NCI-H345 (cell line): ENCODE results near the gene SMIM38.
A peak's percentile ranks its signal among the peaks of the same experiment; 100 is the strongest.

Experiments used
- DNase-seq: peaks from one replicate; lab custom pipeline; 2025; lab: John Stamatoyannopoulos, UW

SMIM38 gene

DNA sequence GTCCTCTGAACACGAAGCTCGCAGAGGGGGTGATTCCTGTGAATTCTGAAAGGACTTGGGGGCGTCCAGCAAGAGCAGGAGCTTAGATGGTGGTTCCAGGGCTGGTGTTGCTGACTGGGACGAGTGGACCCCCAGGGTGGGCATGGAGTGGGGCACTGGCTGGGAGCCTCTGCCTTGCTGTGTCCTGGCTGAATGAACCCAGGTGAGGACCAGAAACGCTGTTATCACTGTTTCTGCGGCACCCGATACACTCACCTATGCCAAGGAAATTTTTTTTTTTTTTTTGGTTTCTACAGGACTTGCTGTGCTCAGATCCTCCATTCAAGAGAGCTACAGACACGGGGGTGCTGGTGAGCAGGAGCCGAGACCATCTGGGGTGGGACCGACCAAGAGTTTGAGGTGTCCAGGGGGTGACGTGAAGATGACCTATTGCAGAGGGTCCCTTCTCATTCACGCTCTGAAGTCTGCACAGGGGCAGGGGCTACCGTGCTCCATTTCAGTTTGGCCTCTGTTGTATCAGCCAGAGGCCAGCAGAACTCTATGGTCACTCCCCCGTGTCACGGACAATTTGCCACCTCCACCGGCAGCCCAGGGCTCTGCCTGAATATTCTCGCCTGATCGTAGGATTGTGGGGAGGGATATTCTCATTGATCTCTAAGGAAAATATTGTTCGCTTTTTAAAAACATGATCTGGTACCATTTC is 3.6 kb downstream of the SMIM38 start:
- no peak for DNase-seq

GRCh38 chr11:69160296-69161116 is 4.8 kb downstream of the SMIM38 start:
- DNase-seq = no peak

GRCh38 chr11:69161117-69161407 is 5.3 kb downstream of the SMIM38 start:
- DNase-seq = no peak

DNA sequence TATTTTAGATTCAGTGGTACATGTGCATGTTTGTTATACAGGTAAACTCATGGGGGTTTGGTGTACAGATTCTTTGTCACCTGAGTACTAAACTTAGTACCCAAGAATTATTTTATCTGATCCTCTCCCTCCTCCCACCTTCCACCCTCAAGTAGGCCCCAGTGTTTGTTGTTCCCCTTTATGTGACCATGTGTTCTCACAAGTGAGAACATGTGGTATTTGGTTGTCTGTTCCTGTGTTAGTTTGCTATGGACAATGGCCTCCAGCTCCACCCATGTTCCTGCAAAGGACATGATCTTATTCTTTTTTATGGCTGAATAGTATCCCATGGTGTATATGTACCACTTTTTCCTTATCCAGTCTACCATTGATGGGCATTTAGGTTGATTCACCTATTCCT is 6.8 kb downstream of the SMIM38 start:
- no peak for DNase-seq

DNA sequence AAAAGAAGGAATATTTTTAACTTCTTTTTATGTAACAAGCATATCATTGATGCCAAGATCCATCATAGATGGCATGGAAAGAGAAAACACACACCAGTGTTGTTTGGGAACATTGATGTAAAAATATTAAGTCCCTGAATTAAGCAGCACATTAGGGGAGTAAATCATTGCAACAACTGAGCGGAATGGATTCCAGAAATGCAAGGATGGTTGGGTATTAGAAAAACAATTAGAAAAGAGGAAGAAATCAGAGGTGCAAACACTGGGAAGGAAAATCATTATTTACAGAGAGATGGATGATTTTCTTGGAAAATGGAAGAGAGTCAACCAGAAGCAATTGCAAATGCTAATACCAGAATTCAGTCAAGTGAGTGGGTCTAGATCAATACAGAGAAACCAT is 8.1 kb downstream of the SMIM38 start:
- DNase-seq = no peak

DNA sequence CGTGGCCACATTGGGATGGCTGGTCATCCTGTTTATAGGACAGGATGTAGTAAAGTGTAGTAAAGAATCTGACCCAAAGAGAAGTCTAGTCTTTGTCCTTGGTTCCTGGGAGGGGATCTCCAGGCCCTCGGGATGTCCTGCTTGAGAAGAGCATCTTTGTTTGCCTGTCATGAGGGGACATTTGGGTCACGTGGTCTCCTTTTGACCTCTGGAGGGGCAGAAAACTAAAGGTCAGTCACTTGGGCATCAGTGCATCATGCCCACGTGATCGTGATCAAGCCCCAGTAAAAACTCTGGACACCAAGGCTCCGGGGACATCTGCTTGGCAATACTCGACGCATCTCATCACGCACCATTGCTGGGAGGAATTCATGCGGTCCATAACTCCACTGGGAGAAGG is 9.1 kb downstream of the SMIM38 start:
- no peak for DNase-seq

DNA sequence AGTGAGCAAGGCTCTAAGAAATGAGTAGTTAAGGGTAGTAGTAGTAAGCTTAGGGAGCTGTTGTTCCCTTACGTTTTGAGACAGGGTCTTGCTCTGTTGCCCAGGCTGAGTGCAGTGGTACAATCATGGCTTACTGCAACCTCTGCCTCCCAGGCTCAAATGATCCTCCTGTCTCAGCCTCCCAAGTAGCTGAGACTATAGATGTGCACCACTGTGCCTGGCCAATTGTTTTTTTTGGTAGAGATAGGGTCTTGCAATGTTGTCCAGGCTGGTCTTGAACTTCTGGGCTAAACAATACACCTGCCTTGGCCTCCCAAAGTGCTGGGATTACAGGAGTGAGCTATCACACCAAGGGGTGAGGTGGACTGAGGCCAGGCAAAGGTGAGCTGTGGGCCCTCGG is 10.0 kb downstream of the SMIM38 start:
- no peak for DNase-seq

DNA sequence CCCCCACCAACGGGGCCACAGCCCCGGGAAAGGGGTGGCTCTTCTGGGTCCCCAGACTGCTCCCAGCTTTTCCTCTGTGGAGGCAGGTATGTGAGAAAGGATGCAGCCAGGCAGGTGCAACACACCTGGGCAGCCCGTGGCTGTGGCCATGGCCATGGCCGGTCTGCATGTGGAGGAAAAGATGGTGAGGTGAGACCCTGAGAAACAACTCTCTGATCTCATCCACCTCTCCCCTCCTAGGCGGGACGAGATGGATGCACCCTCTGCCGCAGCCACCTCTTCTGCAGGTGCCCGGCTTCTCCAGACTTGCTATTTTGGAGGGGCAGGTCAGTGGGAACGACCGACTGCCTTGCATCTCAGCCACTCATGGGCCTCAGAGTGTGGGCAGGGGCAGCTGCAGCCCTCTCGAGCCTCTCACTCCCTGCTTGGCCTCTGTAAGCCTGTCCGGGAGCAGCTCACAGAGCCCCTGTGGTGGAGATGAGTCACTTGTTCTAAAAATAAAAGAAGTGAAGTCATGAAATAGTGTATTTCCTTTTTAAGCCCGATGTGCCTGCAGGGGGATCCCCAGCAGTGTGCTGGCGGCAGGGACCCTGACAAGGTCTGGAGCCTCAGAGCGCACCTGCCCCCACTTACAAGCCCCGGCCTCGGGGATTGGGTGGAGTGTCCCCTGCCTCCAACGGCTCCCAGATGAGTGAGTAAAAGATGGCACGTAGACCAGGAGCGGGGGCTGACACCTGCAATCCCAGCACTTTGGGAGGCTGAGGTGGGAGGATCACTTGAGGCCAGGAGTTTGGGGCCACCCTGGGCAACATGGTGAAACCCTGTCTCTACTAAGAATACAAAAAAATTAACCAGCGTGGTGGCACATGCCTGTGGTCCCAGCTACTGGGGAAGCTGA is 10.7 kb downstream of the SMIM38 start:
- DNase-seq = peak; percentile 36

DNA sequence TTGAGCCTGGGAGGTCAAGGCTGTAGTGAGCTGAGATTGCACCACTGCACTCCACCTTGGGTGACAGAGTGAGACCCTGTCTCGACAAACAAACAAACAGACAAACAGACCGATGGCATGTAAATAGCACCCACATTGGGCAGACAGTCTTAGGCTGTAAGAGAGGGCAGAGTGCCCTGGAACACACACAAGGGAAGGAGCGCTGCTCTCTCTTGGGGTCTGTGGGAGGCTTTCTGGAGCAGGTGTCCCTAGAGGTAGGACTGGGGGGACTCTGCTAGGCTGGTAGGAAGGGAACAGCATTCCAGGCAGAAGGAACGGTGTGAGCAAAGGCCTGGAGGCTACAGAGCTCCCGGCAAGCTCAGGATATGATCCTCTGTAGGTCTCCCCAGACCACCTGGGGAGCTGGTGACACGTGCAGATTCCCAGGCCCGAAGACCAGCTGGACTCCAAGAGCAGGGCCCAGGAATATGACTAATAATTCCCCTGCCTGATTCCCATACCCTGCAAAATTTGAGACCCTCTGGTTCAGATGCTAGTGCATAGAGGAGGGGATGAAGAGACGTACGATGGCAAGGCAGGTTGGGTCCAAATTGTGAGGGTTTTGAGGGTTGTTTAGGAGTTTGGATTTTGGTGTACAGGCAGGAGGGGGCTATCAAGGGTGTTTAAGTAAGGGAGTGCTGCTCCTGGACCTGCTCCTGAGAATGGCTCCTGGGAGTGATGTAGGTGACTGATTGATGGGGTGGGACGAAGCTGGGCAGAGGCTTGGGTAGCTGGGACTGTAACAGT is 11.6 kb downstream of the SMIM38 start:
- DNase-seq = no peak

DNA sequence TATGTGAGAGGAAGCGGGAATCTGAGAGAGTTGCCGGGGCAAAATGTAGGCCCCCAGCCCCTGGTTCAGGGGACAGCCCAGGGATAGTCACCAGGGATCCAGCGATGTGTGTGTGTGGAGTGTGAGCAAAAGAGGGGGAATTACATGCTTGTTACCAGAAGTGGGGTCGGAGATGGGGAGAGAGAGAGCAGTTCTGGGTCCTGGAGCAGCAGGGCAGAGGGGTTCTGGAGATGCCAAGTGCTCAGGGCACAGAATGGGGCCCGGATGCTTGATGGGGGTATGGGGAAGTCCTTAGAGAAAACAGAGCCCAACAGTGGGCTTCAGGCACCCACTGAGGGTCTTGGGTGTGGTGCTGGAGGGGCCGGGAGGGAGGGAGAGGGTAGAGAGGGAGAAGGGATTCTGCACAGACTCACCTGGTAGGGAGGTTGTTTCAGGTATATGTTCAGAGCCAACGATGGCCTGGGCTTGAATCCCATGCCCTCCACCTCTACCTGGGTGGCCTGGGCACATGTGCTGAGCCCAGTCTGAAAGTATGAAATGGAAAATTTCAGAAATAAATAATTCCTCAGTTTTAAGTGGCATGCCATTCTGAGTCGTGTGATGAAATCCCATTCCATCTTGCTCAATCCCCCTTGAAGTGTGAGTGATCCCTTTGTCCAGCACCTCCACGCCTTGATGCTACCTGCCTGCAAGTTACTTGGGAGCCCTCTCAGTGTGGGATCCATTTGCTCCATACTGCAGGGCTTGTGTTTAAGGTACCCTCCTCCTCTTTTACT is 12.4 kb downstream of the SMIM38 start:
- DNase-seq = no peak

- DNase-seq = no peak
These were observed 13.7 kb downstream of the SMIM38 start for GRCh38 chr11:69169479-69169878.

DNA sequence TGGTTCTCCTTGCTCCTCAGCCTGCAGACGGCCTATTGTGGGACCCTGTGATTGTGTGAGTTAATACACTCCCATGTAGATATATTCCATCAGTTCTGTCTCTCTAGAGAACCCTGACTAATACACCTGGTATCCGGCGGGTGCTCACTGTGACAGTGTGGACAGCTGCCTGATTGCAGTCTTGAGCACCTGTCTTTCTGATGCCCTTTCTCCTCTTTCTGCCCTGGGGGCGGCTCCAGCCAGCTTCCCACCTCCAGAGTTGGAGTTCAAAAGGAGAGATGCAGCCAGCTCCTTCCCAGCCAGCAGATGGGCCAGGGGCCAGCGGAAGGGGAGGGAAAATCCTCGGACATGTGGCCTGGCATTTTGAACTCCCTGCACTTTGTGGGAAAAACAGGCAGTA is 15.0 kb downstream of the SMIM38 start:
- no peak for DNase-seq

- no peak for DNase-seq
These were observed 15.9 kb downstream of the SMIM38 start for GRCh38 chr11:69171476-69172240.

DNA sequence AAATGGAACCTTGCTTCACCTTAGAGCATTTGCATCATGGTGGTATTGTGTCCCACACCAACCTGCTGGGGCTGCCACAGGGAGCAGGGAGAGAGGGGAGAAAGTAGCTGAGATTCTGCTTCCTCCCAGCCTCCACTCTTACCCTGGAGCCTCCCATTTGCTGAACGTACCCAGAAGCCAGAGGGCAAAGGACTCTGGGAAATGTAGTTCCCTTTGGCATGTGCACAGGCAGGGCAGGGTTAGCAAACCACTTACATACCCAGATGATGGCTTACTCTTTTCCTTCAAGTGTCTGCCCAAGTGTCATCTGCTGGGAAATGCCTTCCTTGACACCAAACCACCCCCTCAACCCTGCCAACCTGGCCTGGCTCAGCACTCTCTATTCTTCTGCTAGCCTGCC is 16.9 kb downstream of the SMIM38 start:
- DNase-seq = no peak

DNA sequence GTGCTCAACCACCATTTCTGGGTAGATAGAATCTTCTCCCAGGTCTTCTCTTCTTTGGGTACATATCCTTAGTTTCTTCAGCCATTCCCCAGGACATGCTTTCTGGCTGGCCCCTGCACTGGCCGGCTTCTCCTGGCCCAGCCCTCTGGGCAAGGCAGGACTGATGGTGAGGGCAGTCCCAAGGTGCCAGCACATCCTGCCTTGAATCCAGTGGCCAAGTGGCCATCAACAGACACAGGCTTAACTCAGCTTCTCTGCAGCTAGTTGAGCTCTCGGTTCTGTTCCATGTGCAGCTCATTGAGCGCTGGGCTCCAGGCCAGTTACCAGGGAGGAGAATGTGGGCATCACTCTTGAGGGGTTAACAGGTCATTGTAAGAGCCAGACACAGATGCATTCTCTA is 17.6 kb downstream of the SMIM38 start:
- DNase-seq = no peak

DNA sequence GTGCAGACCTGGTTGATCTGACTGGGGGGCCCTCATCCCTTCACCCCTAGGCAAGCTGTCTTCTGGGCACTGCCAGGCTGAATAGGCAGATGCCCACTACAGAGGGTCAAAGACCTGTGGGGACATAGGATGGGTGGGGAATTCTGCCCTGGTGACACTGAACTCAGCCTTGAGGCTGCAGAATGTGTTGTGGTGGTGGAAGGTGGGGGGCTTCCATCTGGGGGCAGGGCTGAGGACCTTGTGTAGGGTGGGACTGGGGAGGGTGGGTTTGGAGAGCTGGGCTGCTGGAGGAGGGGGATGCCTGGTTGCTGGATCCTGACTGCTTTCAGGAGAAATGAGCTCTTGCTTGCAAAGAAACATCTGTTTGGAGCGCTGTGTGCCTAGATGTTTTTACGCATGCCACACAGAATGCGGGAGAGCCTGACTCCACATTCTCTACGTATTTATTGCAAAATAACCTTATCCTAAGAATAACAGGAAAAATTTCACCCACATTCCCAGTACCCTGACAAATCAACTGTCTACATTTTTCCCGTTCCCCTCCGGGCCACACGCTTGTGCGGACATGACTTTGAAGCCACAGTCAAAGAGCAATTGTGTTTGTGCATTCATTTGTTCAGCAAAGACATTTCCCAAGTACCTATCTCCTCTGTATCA is 18.3 kb downstream of the SMIM38 start:
- DNase-seq = no peak

- DNase-seq = no peak
These were observed 19.1 kb downstream of the SMIM38 start for GRCh38 chr11:69174841-69175240.

DNA sequence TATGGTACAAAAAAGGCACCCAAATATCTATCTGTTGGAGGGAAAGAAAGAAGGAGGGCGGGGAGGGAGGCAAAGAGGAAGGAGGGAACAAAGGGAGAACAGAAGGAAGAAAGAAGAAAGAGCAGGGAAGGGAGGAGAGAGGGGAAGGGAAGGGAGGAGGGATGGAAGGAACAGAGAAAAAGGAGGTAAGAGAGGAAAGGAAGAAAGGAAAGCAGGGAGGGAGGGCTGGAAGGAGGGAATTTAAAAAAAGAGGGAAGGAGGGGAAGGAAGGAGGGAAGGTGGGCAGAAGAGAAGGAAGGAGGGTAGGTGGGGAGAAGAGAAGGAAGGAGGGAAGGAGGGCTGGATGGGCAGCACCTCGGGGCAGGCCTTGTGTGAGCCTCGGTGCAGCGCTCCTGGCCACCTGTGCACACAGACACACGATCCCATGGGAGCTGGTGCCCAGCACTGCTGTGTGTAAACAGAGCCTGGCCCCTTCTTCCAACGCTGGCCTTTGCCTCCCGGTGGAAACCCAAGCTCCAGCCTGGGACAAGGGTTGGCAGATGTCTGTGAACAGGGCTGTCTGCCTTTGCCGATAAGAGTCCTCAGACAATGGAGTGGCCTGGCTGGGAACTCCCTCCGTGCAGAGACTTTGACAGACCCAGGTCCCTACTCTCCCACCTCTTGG is 23.2 kb downstream of the SMIM38 start:
- peak; percentile 41 for DNase-seq

DNA sequence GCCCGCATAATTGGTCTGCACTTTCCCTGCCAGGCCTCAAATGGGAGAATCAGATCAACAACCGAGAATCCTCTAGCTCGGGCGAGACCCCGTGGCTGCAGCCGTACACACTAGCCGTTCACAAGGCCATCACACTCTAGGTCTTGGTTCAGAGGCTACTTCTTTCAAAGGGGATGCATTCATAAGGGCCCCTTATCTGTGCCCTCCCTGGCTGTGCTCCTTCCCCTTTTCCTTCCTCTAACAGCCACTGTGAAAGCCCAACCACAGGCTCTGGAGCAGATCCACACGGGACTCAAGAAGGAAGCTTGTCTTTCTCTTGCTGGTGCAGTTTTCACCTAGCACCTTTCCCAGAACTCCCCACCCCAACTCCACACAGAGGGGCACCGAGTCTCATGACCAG is 24.5 kb downstream of the SMIM38 start:
- no peak for DNase-seq
